K562 (cell line): Measurements from ENCODE around the gene FGD6. TPM values are rescaled to one million over a fixed set of nuclear protein-coding genes. Genes with fewer than 3 reads are reported as not detected.

Experiments
- ATAC-seq: fragments of 200-7000 bp; cut with Tn5 transposase; 3 replicates; pipeline ENCODE4 v1.9.1; 2020; ENCODE audit warnings: moderate library complexity
- BruUV-seq: library from RNA; stranded (reverse); fragments of 400-500 nt; replicated peaks from 2 replicates; lab custom pipeline; 2021; lab: Mats Ljungman, UMichigan
- CTCF ChIA-PET: fragments of 300-600 bp; formaldehyde crosslinking; extraction: SDS; loops from one replicate; lab custom pipeline; 2021; ENCODE audit warnings: low intra/inter-chr PET ratio; lab: Yijun Ruan, JAX
- POLR2A ChIA-PET: fragments of 300-600, 350-650 bp; sonication (Branson Sonifier 250); formaldehyde crosslinking; extraction: SDS; loops from one replicate; lab custom pipeline; 2021; ENCODE audit warnings: antibody characterized with exemption, inconsistent platforms; lab: Yijun Ruan, JAX
- DNase-seq, 4 experiments: peaks; one replicate each; pipeline versions ENCODE4 v3.0.0 to v3.0.0-alpha.2; 2011 to 2018; ENCODE audit warnings: low spot score in 3 of 4, mixed read lengths in 3 of 4; ENCODE audit errors: extremely low read depth in 1 of 4
- FAIRE-seq: peaks from 2 replicates; lab custom pipeline; 2011; peaks lifted over from hg19 to GRCh38; lab: Jason Lieb, UNC
- H2AFZ ChIP-seq: 2 replicates; pipeline ENCODE4 v1.6.0; 2011; ENCODE audit warnings: low read depth, low read length, control low read depth, inconsistent platforms
- H3K27ac ChIP-seq: fragments of 200-600 bp; 3 replicates; pipeline ENCODE4 v1.8.0; 2011; ENCODE audit warnings: low read depth, mild to moderate bottlenecking, control low read depth, inconsistent platforms, low read length, moderate library complexity, mixed read lengths; ENCODE audit errors: extremely low read depth
- H3K27me3 ChIP-seq, 2 experiments: fragments of 300-600 bp in 1 of 2; 2 replicates in 1 of 2; 3 replicates in 1 of 2; pipeline versions ENCODE4 v1.6.0 to v1.8.0; 2011; ENCODE audit warnings: inconsistent platforms in 2 of 2, low read length in 2 of 2, mild to moderate bottlenecking in 1 of 2, mixed read lengths in 1 of 2, moderate library complexity in 1 of 2; ENCODE audit not compliant: control insufficient read depth in 2 of 2, insufficient read depth in 2 of 2
- H3K36me3 ChIP-seq: fragments of 300-600 bp; 3 replicates; pipeline ENCODE4 v1.8.0; 2011; ENCODE audit warnings: mild to moderate bottlenecking, low read length, inconsistent platforms; ENCODE audit not compliant: control insufficient read depth, insufficient read depth
- H3K4me1 ChIP-seq, 2 experiments: fragments of 200-600 bp in 1 of 2; replicated peaks in 1 of 2; 2 replicates in 1 of 2; 3 replicates in 1 of 2; pipeline versions ENCODE4 v1.5.1 to v1.8.0; 2011; ENCODE audit warnings: inconsistent platforms in 2 of 2, low read length in 2 of 2, mild to moderate bottlenecking in 1 of 2, mixed read lengths in 1 of 2, moderate library complexity in 1 of 2; ENCODE audit not compliant: control insufficient read depth in 2 of 2, insufficient read depth in 2 of 2
- H3K4me2 ChIP-seq: 2 replicates; pipeline ENCODE4 v1.6.1; 2011; ENCODE audit warnings: low read length, control low read depth, inconsistent platforms, mixed read lengths; ENCODE audit not compliant: insufficient read depth
- H3K4me3 ChIP-seq: fragments of 200-600 bp; sonication (generic), shearing (Covaris generic); 2 replicates; pipeline ENCODE4 v1.5.1; 2016; ENCODE audit warnings: control low read depth, inconsistent platforms
- H3K79me2 ChIP-seq: fragments of 200-600 bp; 3 replicates; pipeline ENCODE4 v1.8.0; 2011; ENCODE audit warnings: low read length, inconsistent platforms; ENCODE audit not compliant: control insufficient read depth, insufficient read depth
- H3K9ac ChIP-seq, 2 experiments: 2 replicates each; pipeline versions ENCODE4 v1.6.0 to v1.6.1; 2011; ENCODE audit warnings: low read depth in 2 of 2, low read length in 2 of 2, control low read depth in 1 of 2, inconsistent platforms in 1 of 2, mild to moderate bottlenecking in 1 of 2, mixed read lengths in 1 of 2; ENCODE audit not compliant: insufficient read depth in 1 of 2
- H3K9me1 ChIP-seq: one replicate; pipeline ENCODE4 v1.6.0; 2011; ENCODE audit warnings: inconsistent platforms, mild to moderate bottlenecking, low read length, moderate library complexity; ENCODE audit not compliant: control insufficient read depth, insufficient read depth
- H3K9me3 ChIP-seq: replicated peaks from 2 replicates; pipeline ENCODE4 v1.5.1; 2011; ENCODE audit warnings: low read depth, low read length, inconsistent platforms; ENCODE audit not compliant: control insufficient read depth, insufficient read depth
- H4K20me1 ChIP-seq: replicated peaks from 2 replicates; pipeline ENCODE4 v1.6.1; 2011; ENCODE audit warnings: low read length, inconsistent platforms, mixed read lengths; ENCODE audit not compliant: control insufficient read depth, insufficient read depth
- BACH1 ChIP-seq: fragments of 200-800 bp; sonication (Bioruptor generic); IDR thresholded peaks from 2 replicates; pipeline ENCODE4 v1.6.1; 2016; ENCODE audit warnings: missing genetic modification characterization, missing compliant biosample characterization
- BRD9 ChIP-seq: fragments of 450-650 bp; IDR thresholded peaks from 2 replicates; pipeline ENCODE4 v1.6.1; 2018; ENCODE audit warnings: low read depth; ENCODE audit not compliant: partially characterized antibody
- CBX5 ChIP-seq: IDR thresholded peaks from 2 replicates; pipeline ENCODE4 v1.6.1; 2014; ENCODE audit warnings: low read depth, borderline replicate concordance
- CEBPB ChIP-seq: fragments of 450-650 bp; IDR thresholded peaks from 2 replicates; pipeline ENCODE4 v1.6.1; 2016; ENCODE audit warnings: missing genetic modification characterization, missing compliant biosample characterization
- CREB5 ChIP-seq: fragments of 250-450 bp; sonication (Bioruptor Pico); IDR thresholded peaks from 2 replicates; pipeline ENCODE4 v1.5.0; 2020; ENCODE audit warnings: mild to moderate bottlenecking
- CTBP1 ChIP-seq: fragments of 450-650 bp; IDR thresholded peaks from 2 replicates; pipeline ENCODE4 v1.6.1; 2016; ENCODE audit warnings: borderline replicate concordance
- FOXO4 ChIP-seq: fragments of 450-650 bp; formaldehyde crosslinking; IDR thresholded peaks from 2 replicates; pipeline ENCODE4 v1.4.0; 2020; ENCODE audit warnings: mild to moderate bottlenecking, moderate library complexity
- HEY1 ChIP-seq: fragments of 250-450 bp; sonication (Bioruptor Pico); IDR thresholded peaks from 2 replicates; pipeline ENCODE4 v1.5.0; 2020; ENCODE audit warnings: mild to moderate bottlenecking, moderate library complexity, borderline replicate concordance
- NR2C1 ChIP-seq, 2 experiments: fragments of 450-650 bp; IDR thresholded peaks; 2 replicates each; pipeline ENCODE4 v1.6.1; 2017; ENCODE audit warnings: mild to moderate bottlenecking in 2 of 2, antibody characterized with exemption in 1 of 2, inconsistent platforms in 1 of 2, missing compliant biosample characterization in 1 of 2, missing genetic modification characterization in 1 of 2
- SLC30A9 ChIP-seq: fragments of 250-450 bp; sonication (Bioruptor Pico); IDR thresholded peaks from 2 replicates; pipeline ENCODE4 v1.8.0; 2022; ENCODE audit warnings: mild to moderate bottlenecking, moderate library complexity
- SMARCA5 ChIP-seq: fragments of 450-650 bp; IDR thresholded peaks from 2 replicates; pipeline ENCODE4 v1.6.1; 2016
- TAF15 ChIP-seq: fragments of 200-400 bp; formaldehyde crosslinking; IDR thresholded peaks from 2 replicates; pipeline ENCODE4 v1.6.1; 2017; ENCODE audit warnings: mild to moderate bottlenecking, low read depth, low read length, moderate library complexity
- ZNF23 ChIP-seq: fragments of 250-450 bp; sonication (Bioruptor Pico); IDR thresholded peaks from 2 replicates; pipeline ENCODE4 v1.4.0; 2020; ENCODE audit warnings: mild to moderate bottlenecking
- ZNF41 ChIP-seq: fragments of 250-450 bp; sonication (Bioruptor Pico); conservative IDR thresholded peaks from 2 replicates; pipeline ENCODE4 v1.4.0; 2020; ENCODE audit warnings: mild to moderate bottlenecking
- WGBS: fragments of 100-300 bp; shearing (Covaris generic); methylation state at CpG from one replicate; pipeline ENCODE4 v1.1.6; 2016; ENCODE audit warnings: low coverage, mixed read lengths; ENCODE audit not compliant: insufficient coverage; ENCODE audit errors: missing lambda C conversion rate; 5-methylcytosine and 5-hydroxymethylcytosine counted together
- in situ Hi-C: fragments of 300-500 bp; cut with MboI; formaldehyde crosslinking; loops from 4 replicates; pipeline ENCODE4 v1.15.0; 2018; ENCODE audit warnings: inconsistent platforms, mixed read lengths
- intact Hi-C: fragments of 100-400 bp; cut with micrococcal nuclease; formaldehyde crosslinking; loops from 2 replicates; pipeline ENCODE4 v1.14.2; 2022
- polyA plus RNA-seq, 8 experiments: library from polyadenylated mRNA; depleted of rRNA in 4 of 8; stranded (reverse) in 5 of 8; unstranded in 3 of 8; fragments of >200 nt; fragmentation: Nextera tagmentation in 2 of 8; fragmentation: Illumina TruSeq in 1 of 8; extraction: Ambion mirVana in 2 of 8; extraction: Trizol in 1 of 8; gene quantifications; 2 replicates each; pipeline versions ENCODE4 v1.2.1 to v1.2.3, GENCODE V29; 2011 to 2014; ENCODE audit warnings: inconsistent platforms in 1 of 8, missing spikeins in 1 of 8
- total RNA-seq, 7 experiments: library from RNA; depleted of rRNA in 6 of 7; stranded (reverse); fragments of >200 nt in 6 of 7; fragmentation: Illumina TruSeq in 2 of 7; extraction: Trizol in 2 of 7; gene quantifications; 2 replicates each; pipeline versions ENCODE4 v1.2.1 to v1.2.3, GENCODE V29; 2011 to 2021; ENCODE audit warnings: low replicate concordance in 1 of 7
- TF ChIP-seq, protein P1 (sequence below): fragments of 250-450 bp; sonication (Bioruptor Pico); IDR thresholded peaks from 2 replicates; pipeline ENCODE4 v1.4.0; 2020; ENCODE audit warnings: mild to moderate bottlenecking
- TF ChIP-seq, protein P2 (sequence below): fragments of 250-450 bp; sonication (Bioruptor Pico); IDR thresholded peaks from 2 replicates; pipeline ENCODE4 v1.8.0; 2022; ENCODE audit warnings: inconsistent platforms, mild to moderate bottlenecking, moderate library complexity, borderline replicate concordance

Gene FGD6
- total and polyA plus RNA-seq, 9 of the 15 experiments (the other 6 are each of a cell fraction or from before 2014, with no cell fraction given) = 1.5 to 11.1 (median 5.8) TPM

DNA sequence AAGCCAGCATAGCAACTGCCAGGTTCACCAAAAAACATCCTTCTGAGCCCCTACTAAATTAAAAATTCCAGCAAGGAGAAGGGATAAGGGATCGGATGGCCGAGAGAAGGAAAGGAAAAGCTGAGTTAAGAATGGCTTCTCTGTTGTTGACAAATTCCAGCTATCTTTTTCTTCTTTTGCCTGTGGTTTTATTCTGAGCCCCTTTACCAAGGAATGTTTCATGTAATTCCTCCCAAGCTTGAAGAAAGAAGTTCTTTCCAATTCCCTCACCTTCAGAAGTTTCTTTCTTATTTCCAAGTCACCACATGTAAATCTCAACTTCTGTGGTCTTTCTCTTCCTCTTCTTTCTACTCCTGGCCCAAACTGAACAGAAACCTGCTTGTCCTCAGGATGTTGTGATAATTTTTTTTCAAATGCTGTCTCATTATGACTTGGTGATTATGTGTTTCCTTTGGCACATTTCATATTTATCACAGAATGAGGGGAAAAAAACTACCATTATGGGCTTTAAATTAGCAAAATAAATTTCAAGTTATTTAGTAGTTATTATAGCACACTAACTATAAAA, 40.0 kb downstream of the FGD6 start:
- 85% methylated on average over 2 of the region's 2 CpGs for WGBS
- Histone ChIP-seq H2AFZ (no peak overlapping the region), H3K79me2 (peaks cover 4% of the 10 kb centered on the region; the same call in 1 of the 3 replicates), H3K27ac (no peak overlapping the region), H3K9me3 (no peaks in the 10 kb centered on the region), H3K4me1 (peaks cover 25 to 50% of the 10 kb centered on the region in 2 experiments), H3K36me3 (0 out of 3 replicates have a peak, but pooled peaks cover 1% of the 10 kb centered on the region), H3K9me1 (no peaks in the 10 kb centered on the region), H3K4me3 (no peak overlapping the region), H3K9ac (no peak overlapping the region), H4K20me1 (no peaks in the 10 kb centered on the region), H3K4me2 (no peak overlapping the region), H3K27me3 (no peaks in the 10 kb centered on the region)
- CTCF ChIA-PET = no interaction called here
- POLR2A ChIA-PET = interaction anchor here (1.7 kb wide), 1 partner anchor 10 kb away, joined by 5 read pairs; no protein-coding TSS in a partner anchor
- BruUV-seq = no TSS peak
- FAIRE-seq (no peak), DNase-seq (no peak), ATAC-seq (no peak)
- intact Hi-C loops (no loop called here), in situ Hi-C loops (no loop called here)
- TF ChIP-seq, protein P1, sequence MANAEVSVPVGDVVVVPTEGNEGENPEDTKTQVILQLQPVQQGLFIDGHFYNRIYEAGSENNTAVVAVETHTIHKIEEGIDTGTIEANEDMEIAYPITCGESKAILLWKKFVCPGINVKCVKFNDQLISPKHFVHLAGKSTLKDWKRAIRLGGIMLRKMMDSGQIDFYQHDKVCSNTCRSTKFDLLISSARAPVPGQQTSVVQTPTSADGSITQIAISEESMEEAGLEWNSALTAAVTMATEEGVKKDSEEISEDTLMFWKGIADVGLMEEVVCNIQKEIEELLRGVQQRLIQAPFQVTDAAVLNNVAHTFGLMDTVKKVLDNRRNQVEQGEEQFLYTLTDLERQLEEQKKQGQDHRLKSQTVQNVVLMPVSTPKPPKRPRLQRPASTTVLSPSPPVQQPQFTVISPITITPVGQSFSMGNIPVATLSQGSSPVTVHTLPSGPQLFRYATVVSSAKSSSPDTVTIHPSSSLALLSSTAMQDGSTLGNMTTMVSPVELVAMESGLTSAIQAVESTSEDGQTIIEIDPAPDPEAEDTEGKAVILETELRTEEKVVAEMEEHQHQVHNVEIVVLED = no peak
- TF ChIP-seq ZNF23 (CRISPR knock-in tag) (no peak), CEBPB (tag) (no peak), BACH1 (tag) (no peak), CTBP1 (no peak), CREB5 (CRISPR knock-in tag) (no peak), SMARCA5 (no peak), BRD9 (no peak), FOXO4 (CRISPR knock-in tag) (no peak), CBX5 (no peak), SLC30A9 (no peak), NR2C1 (IDR thresholded peaks at IDR 0.05) (no peak), NR2C1 (tag; IDR thresholded peaks at IDR 0.05) (no peak), TAF15 (no peak), ZNF41 (CRISPR knock-in tag) (no peak), HEY1 (CRISPR knock-in tag) (no peak)
- TF ChIP-seq, protein P2, sequence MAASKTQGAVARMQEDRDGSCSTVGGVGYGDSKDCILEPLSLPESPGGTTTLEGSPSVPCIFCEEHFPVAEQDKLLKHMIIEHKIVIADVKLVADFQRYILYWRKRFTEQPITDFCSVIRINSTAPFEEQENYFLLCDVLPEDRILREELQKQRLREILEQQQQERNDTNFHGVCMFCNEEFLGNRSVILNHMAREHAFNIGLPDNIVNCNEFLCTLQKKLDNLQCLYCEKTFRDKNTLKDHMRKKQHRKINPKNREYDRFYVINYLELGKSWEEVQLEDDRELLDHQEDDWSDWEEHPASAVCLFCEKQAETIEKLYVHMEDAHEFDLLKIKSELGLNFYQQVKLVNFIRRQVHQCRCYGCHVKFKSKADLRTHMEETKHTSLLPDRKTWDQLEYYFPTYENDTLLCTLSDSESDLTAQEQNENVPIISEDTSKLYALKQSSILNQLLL (CRISPR knock-in tag) = no peak
